ENCODE results near the gene GALNT14. TPM values are rescaled to one million over a fixed set of nuclear protein-coding genes. Genes with fewer than 3 reads are reported as not detected.

GALNT14 gene
- total RNA-seq, 1 donor from 2014 or later, result 54.6 TPM

DNA sequence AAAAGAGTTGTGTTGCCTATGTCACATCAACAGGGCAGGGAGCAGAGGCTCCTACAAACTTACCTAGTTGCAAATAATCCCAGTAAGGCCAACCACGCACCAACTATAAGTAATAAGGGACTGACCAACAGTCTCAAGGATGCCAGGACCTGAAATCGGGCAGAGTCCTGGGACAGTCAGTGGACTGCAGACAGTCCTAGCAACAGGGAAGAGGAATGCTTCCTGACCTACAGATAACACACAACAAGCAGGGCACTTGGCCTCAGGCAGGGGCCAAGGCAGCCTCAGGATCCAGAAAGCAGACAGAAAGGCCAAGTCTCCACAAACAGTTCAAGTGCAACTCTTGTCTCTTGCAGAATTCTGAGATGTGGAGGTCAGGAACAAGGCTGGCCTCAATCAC lies 56.2 kb downstream of the GALNT14 start:
- H3K4me3 ChIP-seq (ENCODE audit: low read depth, low read length), result no peak overlapping the region
- no peaks in the 10 kb centered on the region for H3K27me3 ChIP-seq (ENCODE audit: control insufficient read depth, insufficient read depth, low read length)
- no peak for DNase-seq (ENCODE audit: low read depth)
- H3K36me3 ChIP-seq (ENCODE audit: control insufficient read depth, insufficient read depth, low read length), result no peaks in the 10 kb centered on the region
- TF ChIP-seq, protein P1, sequence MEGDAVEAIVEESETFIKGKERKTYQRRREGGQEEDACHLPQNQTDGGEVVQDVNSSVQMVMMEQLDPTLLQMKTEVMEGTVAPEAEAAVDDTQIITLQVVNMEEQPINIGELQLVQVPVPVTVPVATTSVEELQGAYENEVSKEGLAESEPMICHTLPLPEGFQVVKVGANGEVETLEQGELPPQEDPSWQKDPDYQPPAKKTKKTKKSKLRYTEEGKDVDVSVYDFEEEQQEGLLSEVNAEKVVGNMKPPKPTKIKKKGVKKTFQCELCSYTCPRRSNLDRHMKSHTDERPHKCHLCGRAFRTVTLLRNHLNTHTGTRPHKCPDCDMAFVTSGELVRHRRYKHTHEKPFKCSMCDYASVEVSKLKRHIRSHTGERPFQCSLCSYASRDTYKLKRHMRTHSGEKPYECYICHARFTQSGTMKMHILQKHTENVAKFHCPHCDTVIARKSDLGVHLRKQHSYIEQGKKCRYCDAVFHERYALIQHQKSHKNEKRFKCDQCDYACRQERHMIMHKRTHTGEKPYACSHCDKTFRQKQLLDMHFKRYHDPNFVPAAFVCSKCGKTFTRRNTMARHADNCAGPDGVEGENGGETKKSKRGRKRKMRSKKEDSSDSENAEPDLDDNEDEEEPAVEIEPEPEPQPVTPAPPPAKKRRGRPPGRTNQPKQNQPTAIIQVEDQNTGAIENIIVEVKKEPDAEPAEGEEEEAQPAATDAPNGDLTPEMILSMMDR (IDR thresholded peaks at IDR 0.05; ENCODE audit: insufficient read depth, low read length, poor library complexity, severe bottlenecking), result no peak

DNA sequence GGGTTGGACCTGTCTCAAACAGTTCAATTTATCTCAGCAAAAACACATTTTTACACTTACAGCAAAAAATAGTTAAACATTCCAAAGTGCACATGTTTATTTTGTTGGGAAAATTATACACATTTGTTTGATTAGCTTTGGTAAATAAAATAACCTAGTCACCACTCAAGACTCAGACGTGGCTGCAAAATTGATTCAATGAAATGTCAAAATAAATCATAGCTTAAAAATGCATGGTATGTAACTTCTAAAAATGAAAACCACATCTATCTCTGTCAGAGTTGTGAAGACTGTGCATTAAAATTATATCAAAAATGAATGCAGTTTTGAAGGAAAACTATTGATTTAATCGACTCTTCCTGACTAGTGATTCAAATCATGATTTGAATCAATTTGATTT lies 56.7 kb downstream of the GALNT14 start:
- no peak overlapping the region for H3K4me3 ChIP-seq (ENCODE audit: low read depth, low read length)
- no peak for DNase-seq (ENCODE audit: low read depth)
- TF ChIP-seq, protein P1 (IDR thresholded peaks at IDR 0.05; ENCODE audit: insufficient read depth, low read length, poor library complexity, severe bottlenecking), result no peak
- no peaks in the 10 kb centered on the region for H3K27me3 ChIP-seq (ENCODE audit: control insufficient read depth, insufficient read depth, low read length)
- H3K36me3 ChIP-seq (ENCODE audit: control insufficient read depth, insufficient read depth, low read length), result no peaks in the 10 kb centered on the region

DNA sequence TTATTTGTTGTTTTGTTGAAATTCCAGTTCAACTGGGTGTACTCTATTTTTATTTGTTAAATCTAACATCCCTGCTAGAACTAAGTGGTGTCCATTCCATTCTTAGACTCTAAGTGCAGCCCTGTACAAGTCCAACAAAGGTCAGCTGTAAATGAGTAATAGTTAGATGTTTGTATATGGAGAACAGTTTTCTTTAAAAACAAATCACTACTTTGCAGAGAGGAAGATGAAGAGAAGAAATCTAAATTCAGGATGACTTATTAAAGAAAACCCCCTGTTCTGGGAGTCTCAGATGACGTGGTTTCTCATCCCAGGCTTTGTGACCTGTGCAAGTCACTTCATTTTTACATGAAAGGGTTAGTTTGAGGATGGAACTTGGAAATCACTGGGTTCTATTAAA lies 57.9 kb downstream of the GALNT14 start:
- TF ChIP-seq, protein P1 (IDR thresholded peaks at IDR 0.05; ENCODE audit: insufficient read depth, low read length, poor library complexity, severe bottlenecking), result no peak

DNA sequence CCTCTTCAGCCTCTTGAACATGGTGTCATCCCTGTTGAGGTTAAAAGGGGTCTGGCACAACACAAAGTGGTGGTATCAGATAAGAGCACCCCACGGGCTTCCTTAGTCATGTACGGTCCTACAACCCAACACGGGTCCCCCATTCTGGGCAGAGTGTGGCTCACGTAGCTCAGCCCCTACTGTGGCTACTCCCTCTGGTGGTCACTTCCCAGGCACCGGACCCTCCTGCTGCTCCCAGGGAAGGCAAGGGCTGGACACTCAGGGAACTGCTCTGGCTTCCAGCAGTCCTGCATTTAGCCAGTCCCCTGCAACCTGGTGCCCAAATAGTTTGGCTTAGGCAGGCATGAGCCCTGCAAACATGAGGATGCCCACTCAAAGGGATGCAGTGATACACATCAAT lies 58.6 kb downstream of the GALNT14 start:
- TF ChIP-seq, protein P1 (IDR thresholded peaks at IDR 0.05; ENCODE audit: insufficient read depth, low read length, poor library complexity, severe bottlenecking), result peak; percentile 40
- no peaks in the 10 kb centered on the region for H3K36me3 ChIP-seq (ENCODE audit: control insufficient read depth, insufficient read depth, low read length)
- H3K4me3 ChIP-seq (ENCODE audit: low read depth, low read length), result no peak overlapping the region
- DNase-seq (ENCODE audit: low read depth), result no peak
- H3K27me3 ChIP-seq (ENCODE audit: control insufficient read depth, insufficient read depth, low read length), result no peaks in the 10 kb centered on the region

More for the DNA sequence above, 57.9 kb downstream of the GALNT14 start:
- no peaks in the 10 kb centered on the region for H3K36me3 ChIP-seq (ENCODE audit: control insufficient read depth, insufficient read depth, low read length)
- H3K4me3 ChIP-seq (ENCODE audit: low read depth, low read length), result no peak overlapping the region
- no peak for DNase-seq (ENCODE audit: low read depth)
- no peaks in the 10 kb centered on the region for H3K27me3 ChIP-seq (ENCODE audit: control insufficient read depth, insufficient read depth, low read length)

DNA sequence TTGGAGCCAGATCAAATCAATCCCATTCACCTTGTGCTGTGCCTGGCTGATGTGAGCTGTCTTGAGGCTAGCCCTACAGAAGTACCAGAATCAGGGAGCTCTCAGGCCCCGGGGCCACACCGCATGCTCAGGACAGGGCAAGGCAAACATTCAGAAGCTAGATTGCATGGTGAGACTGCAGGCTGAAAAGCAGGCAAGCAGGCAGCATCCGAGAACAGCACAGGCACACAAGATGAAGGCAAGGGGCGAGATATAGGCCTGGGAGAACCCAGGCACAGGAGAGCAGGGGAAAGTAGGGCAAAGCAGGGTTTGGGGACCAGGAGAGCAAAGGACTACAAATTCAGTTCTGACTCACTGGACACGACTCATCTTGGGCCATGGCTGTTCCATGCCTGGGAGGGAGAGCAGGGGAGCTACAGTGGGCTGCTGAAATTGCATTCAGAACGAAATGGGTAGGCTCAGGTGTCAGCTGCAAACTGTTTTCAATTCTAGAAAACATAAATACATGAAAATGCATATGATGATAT lies 59.6 kb downstream of the GALNT14 start:
- no peak for DNase-seq (ENCODE audit: low read depth)
- no peaks in the 10 kb centered on the region for H3K36me3 ChIP-seq (ENCODE audit: control insufficient read depth, insufficient read depth, low read length)

More for the DNA sequence above, 59.6 kb downstream of the GALNT14 start:
- Histone ChIP-seq H3K27me3 (ENCODE audit: control insufficient read depth, insufficient read depth, low read length) (no peaks in the 10 kb centered on the region), H3K4me3 (ENCODE audit: low read depth, low read length) (no peak overlapping the region)
- TF ChIP-seq, protein P1 (IDR thresholded peaks at IDR 0.05; ENCODE audit: insufficient read depth, low read length, poor library complexity, severe bottlenecking), result no peak

Measured in kidney epithelial cell (primary cell).